HG02798 (cell line): ENCODE results near the gene KDF1.
A peak's percentile ranks its signal among the peaks of the same experiment; 100 is the strongest.

Experiments used
- ATAC-seq: cut with Tn5 transposase; IDR thresholded peaks from one replicate; pipeline ENCODE4 v1.9.1; 2021; ENCODE audit warnings: mild to moderate bottlenecking; ENCODE audit not compliant: unreplicated experiment, poor library complexity

The KDF1 gene

GRCh38 chr1:26959722-26960624 lies at the start of gene KDF1:
TSS of gene KDF1 (minus strand) at chr1:26960468. CDS start at chr1:26952380, 8,088 bp downstream.
- ATAC-seq = no peak

DNA sequence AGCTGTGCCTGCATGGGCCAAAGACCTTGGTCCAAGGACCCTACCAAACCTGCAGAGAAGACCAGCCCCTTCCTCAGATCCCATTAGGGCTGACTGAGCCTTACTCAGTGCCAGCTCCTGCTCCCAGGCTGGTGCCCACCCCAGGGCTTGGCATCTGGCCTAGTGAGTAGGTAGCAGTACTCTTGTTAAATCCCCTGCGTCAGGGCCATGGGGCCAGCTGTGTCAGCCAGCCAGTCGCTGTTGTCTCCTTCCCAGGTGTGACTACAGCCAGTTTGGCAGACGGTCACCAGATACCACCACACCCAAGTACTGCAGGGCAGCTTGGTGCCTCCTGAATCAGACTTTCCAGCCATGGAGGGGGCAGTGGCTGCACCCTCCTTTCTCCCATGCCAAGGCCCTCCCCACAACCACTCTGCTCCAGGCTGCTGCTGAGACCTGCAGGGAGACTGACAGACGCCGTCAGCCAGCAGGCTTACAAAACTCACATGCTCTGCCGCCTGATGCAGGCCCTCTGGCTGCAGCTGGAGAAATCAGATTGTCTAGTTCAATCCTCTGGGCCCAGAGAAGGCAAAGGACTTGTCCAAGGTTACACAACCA lies 49.4 kb upstream of the KDF1 start:
- no peak for ATAC-seq

DNA sequence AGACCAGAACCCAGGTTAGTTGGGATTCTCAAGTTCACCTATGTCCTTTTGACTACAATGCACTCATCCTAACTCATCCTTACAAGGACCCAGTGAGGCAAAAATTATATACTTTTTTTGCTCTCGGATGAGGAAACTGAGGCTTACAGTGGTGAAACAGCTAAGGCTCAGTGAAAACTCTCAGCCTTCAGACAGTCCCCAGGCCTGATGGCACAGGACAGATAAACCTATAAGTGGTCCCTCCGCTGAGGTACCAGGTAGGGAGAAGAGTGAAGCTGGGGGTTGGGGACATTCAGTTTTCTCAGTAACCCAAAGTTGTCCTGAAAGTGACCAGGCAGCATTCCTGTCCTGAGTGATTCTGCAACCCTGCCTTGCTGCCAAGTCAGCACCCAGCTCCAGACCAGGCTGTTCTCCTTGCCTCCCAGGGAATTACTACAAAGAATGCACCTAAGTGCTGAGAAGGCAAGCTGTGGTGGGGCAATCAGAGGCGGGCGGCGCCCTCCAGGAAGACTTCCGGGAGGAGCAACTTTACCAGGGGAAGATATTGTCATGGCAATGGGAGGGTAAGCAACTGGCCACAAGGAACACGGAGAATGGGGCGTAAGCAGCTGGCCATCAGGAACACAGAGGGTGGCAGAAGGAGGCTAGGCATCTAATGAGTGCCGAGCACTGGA lies 47.8 kb upstream of the KDF1 start:
- ATAC-seq = no peak

DNA sequence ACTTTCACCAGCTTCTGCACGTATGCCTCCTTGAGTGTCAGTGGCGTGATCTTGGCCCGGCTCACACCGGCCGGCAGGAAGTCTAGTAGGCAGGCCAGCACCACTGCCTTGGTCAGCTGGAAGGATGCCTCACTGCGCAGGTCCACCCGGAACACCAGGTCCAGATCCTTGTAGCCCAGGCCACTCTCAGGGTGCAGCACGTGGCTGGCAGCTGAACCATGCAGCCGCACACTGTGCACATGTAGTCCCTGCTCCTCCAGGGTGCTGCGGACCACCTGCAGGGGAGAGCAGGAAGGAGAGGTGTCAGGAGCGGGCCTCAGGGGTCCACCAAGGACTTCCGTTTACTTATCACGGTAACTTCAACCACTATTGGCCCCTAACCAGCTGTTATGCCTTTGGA lies 46.4 kb upstream of the KDF1 start:
- ATAC-seq = no peak

- ATAC-seq = no peak
Observed at GRCh38 chr1:27005648-27006496, 45.6 kb upstream of the KDF1 start.

GRCh38 chr1:27005166-27005530 lies 44.9 kb upstream of the KDF1 start:
- no peak for ATAC-seq

DNA sequence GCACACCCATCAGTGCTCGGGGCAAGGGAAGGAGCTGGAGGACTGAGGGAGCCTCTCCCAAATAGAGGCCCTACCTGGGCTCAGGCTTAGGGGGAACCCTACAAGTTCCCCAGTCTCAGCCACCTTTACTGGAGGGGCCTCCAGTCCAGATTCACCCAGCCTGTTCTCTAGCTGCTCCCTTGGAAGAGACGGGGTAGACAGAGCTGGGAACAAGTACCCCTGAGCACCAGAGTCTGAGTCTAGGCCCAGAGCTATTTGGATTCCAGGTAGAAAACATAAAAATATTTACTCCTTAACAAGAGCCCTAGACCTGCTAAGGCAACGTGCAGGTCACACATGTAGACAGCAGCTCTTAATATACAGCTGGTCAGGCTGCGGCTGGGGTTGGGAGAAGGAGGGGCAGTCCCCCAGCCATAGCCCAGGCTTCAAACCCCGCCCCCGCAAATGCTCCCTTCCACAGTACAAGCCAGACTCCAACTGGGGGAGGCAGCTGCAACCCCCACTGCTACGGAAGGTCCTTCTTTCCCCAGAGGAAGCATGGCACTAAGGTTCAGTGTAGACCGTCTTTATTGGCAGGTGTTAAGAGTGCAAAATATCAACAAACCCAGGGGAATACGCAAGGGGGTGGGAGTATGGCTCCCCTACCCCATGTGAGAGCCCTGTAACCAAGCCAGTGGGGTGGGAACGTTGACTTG lies 44.4 kb upstream of the KDF1 start:
- no peak for ATAC-seq

DNA sequence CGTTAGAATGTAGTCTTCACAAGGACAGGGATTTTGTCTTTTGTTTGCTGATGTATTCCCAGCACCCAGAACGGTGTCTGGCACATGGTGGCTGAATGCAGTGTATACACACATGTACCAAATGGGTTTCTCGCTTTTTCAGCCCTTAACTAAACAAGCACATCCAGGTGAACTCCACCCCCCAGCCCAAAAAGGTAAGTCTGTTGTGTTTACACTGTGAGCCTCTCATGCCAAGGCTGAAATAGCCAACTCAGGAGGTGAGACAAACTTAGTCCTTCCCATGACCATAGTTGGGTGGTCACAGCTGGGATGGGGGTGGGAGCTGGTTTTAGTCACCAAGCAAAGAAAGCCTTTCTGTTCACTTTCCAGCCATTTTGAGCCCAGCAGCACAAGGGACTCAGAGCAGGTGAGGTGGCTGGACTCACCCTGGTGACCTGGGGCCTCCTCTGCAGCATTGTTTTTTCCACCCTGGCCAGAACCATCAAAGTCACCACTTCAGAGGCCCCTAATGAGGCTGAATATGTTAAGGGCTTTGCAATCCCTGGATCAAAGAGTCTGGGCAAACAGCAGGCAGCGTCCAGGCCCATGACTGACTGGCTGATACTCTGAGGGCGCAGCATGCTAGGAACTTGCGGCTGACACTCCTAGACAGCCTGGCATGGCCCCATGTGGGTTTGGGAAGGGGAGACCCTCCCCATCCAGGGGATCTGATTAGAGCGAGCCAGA lies 43.6 kb upstream of the KDF1 start:
- ATAC-seq = no peak

GRCh38 chr1:27001570-27002360 lies 41.5 kb upstream of the KDF1 start:
- ATAC-seq = peak; percentile 36

- ATAC-seq = no peak
Observed at GRCh38 chr1:27000817-27001460, 40.7 kb upstream of the KDF1 start.

GRCh38 chr1:27000090-27000816 lies 40.0 kb upstream of the KDF1 start:
- ATAC-seq = no peak

GRCh38 chr1:26999440-26999987 lies 39.2 kb upstream of the KDF1 start:
- ATAC-seq = no peak

DNA sequence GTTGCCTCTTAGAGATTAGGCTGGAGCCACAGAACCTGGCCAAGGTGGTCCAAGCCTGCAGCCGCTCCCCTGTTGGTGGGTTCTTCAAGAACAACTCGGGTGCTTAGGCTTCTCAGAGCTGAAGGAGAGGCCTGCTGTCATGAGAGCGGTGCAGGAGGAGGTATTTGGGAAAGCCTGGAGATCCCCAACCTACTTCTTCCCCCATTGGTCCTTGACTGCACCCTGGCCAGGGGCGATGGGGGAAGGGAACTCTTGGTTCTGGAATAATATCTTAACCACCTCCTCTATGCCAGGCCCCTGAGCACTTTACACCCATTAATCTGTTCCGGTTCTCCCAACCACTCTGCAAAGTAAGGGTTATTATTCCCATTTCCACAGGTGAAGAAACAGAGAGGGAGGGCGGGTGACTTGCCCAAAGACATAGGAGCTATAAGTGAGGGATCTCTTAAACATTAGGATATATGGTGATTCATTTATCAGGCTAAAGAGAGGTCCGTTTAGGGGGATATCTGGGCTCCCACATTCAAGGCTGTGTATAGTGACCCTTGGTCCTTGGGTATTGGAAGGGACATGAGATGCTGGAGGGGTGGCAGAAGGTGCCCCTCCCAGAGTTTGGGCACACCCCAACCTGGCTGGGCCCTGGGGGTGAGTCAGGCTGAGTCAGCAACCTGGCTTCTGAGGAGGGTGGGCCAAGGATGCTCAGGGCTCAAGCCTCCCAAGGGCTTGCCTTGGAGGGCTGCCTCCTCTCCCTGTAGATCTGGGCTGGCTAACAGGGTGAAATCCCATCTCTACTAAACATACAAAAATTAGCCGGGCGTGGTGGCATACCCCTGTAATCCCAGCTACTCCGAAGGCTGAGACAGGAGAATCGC lies 38.4 kb upstream of the KDF1 start:
- ATAC-seq = no peak

DNA sequence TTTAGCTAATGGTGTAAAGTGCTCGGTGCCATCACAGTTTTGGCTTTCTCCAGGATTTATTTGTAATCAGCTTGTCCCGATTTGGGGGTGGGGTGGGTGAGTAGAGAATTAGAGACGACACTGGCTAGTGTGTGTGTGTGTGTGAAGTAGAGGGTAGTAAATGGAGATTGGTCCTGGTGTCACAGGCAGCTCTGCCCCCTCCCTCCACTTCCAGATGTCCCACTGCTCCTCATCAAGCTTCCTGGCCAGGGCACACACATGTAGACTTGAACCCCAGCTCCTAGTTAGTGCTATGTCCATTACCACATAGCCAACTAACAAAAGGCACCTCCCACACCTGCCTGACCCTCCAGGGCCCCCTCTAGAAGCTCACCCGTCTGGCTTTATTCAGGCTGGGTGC lies 36.4 kb upstream of the KDF1 start:
- ATAC-seq = no peak

DNA sequence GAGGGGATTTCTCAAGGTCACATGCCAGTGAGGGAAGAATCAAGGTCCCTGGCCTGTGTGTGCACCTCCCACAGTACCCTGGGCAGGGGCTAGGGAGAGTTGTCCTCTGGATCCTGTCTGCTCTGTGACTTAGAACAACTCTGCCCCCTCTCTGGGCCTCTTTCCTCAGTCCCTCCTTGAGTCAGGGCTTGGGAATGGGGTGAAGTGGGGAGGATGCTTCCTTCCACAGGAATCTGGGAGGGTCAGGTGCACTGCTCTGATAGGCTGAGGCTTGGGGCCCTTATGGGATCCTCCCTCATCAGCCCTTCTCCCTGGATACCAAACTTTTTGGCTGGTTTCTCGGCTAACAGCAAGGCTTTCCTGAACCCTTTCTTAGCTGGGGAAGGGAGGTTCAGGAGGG lies 35.8 kb upstream of the KDF1 start:
- no peak for ATAC-seq
